Measurements from ENCODE around the gene FHOD3. TPM values are rescaled to one million over a fixed set of nuclear protein-coding genes. Genes with fewer than 3 reads are reported as not detected.
"Not testable (repeated sequence)": the region's sequence is repeated elsewhere in the genome, so short reads cannot be mapped to it uniquely, and the experiment has no call there.

The FHOD3 gene
- total RNA-seq, 1 experiment from 2014 or later: 2.9 TPM

- CTCF ChIA-PET: no interaction called here
- no peaks in the 10 kb centered on the region for H3K9me3 Mint-ChIP-seq (ENCODE audit: low read depth, unreplicated experiment)
- H3K27ac Mint-ChIP-seq (ENCODE audit: unreplicated experiment): no peak overlapping the region
- H3K4me1 Mint-ChIP-seq (ENCODE audit: low read depth, unreplicated experiment): peaks cover 46% of the 10 kb centered on the region
- H3K27me3 Mint-ChIP-seq (ENCODE audit: unreplicated experiment): no peaks in the 10 kb centered on the region
- H3K36me3 Mint-ChIP-seq (ENCODE audit: insufficient read depth, unreplicated experiment): peaks cover 4% of the 10 kb centered on the region
- BruUV-seq (replicated peaks): no TSS peak
- TF ChIP-seq CTCF (IDR thresholded peaks at IDR 0.05; ENCODE audit: unreplicated experiment): no peak
- no peak for DNase-seq
- intact Hi-C loops (cut with micrococcal nuclease; ENCODE audit: unreplicated experiment): no loop called here
- H3K4me3 Mint-ChIP-seq (ENCODE audit: low read depth, unreplicated experiment): no peak overlapping the region
Measured at GRCh38 chr18:36350839-36351469, 53.4 kb downstream of the FHOD3 start.

- intact Hi-C loops (cut with micrococcal nuclease; ENCODE audit: unreplicated experiment): no loop called here
- no peak overlapping the region for H3K4me3 Mint-ChIP-seq (ENCODE audit: low read depth, unreplicated experiment)
- peaks cover 4% of the 10 kb centered on the region for H3K36me3 Mint-ChIP-seq (ENCODE audit: insufficient read depth, unreplicated experiment)
- peaks cover 46% of the 10 kb centered on the region for H3K4me1 Mint-ChIP-seq (ENCODE audit: low read depth, unreplicated experiment)
- H3K27ac Mint-ChIP-seq (ENCODE audit: unreplicated experiment): no peak overlapping the region
- no TSS peak for BruUV-seq (replicated peaks)
- CTCF ChIA-PET: no interaction called here
- TF ChIP-seq CTCF (IDR thresholded peaks at IDR 0.05; ENCODE audit: unreplicated experiment): no peak
- H3K27me3 Mint-ChIP-seq (ENCODE audit: unreplicated experiment): no peaks in the 10 kb centered on the region
- no peaks in the 10 kb centered on the region for H3K9me3 Mint-ChIP-seq (ENCODE audit: low read depth, unreplicated experiment)
- DNase-seq: no peak
Measured at GRCh38 chr18:36352384-36352783, 54.9 kb downstream of the FHOD3 start.

GRCh38 chr18:36354989-36355388 lies 57.5 kb downstream of the FHOD3 start:
- no peak for DNase-seq
- Mint-ChIP-seq H3K27ac (ENCODE audit: unreplicated experiment) (no peak overlapping the region), H3K4me1 (ENCODE audit: low read depth, unreplicated experiment) (peaks cover 26% of the 10 kb centered on the region), H3K36me3 (ENCODE audit: insufficient read depth, unreplicated experiment) (peaks cover under 1% of the 10 kb centered on the region), H3K27me3 (ENCODE audit: unreplicated experiment) (no peaks in the 10 kb centered on the region), H3K4me3 (ENCODE audit: low read depth, unreplicated experiment) (no peak overlapping the region), H3K9me3 (ENCODE audit: low read depth, unreplicated experiment) (no peaks in the 10 kb centered on the region)
- intact Hi-C loops (cut with micrococcal nuclease; ENCODE audit: unreplicated experiment): no loop called here
- CTCF ChIA-PET: interaction anchor here (0.6 kb wide), 1 partner anchor 337 kb away, joined by 3 read pairs; no protein-coding TSS in a partner anchor
- BruUV-seq (replicated peaks): no TSS peak
- TF ChIP-seq CTCF (IDR thresholded peaks at IDR 0.05; ENCODE audit: unreplicated experiment): no peak

- no peaks in the 10 kb centered on the region for H3K27me3 Mint-ChIP-seq (ENCODE audit: unreplicated experiment)
- CTCF ChIA-PET: interaction anchor here (0.6 kb wide), 1 partner anchor 338 kb away, joined by 3 read pairs; no protein-coding TSS in a partner anchor
- no peak for DNase-seq
- no peak overlapping the region for H3K27ac Mint-ChIP-seq (ENCODE audit: unreplicated experiment)
- no TSS peak for BruUV-seq (replicated peaks)
- H3K4me1 Mint-ChIP-seq (ENCODE audit: low read depth, unreplicated experiment): peaks cover 21% of the 10 kb centered on the region
- intact Hi-C loops (cut with micrococcal nuclease; ENCODE audit: unreplicated experiment): no loop called here
- no peak for TF ChIP-seq CTCF (IDR thresholded peaks at IDR 0.05; ENCODE audit: unreplicated experiment)
- no peak overlapping the region for H3K4me3 Mint-ChIP-seq (ENCODE audit: low read depth, unreplicated experiment)
- no peaks in the 10 kb centered on the region for H3K36me3 Mint-ChIP-seq (ENCODE audit: insufficient read depth, unreplicated experiment)
- H3K9me3 Mint-ChIP-seq (ENCODE audit: low read depth, unreplicated experiment): no peaks in the 10 kb centered on the region
Measured at GRCh38 chr18:36355511-36355910, 58.0 kb downstream of the FHOD3 start.

GRCh38 chr18:36356741-36357140 lies 59.2 kb downstream of the FHOD3 start:
- CTCF ChIA-PET; H3K9me3 Mint-ChIP-seq (ENCODE audit: low read depth, unreplicated experiment); H3K27me3 Mint-ChIP-seq (ENCODE audit: unreplicated experiment); intact Hi-C loops (cut with micrococcal nuclease; ENCODE audit: unreplicated experiment); H3K27ac Mint-ChIP-seq (ENCODE audit: unreplicated experiment); H3K36me3 Mint-ChIP-seq (ENCODE audit: insufficient read depth, unreplicated experiment); DNase-seq; H3K4me1 Mint-ChIP-seq (ENCODE audit: low read depth, unreplicated experiment); BruUV-seq (replicated peaks); H3K4me3 Mint-ChIP-seq (ENCODE audit: low read depth, unreplicated experiment): not testable (repeated sequence)
